KMS-11 (cell line): ENCODE data around the gene CLEC4E.

Experiments used
- H2AFZ ChIP-seq: fragments of 200-600 bp; sonication (generic); 2 replicates; pipeline ENCODE4 v1.6.1; 2016; ENCODE audit warnings: antibody characterized with exemption, mixed run types, low read depth
- H3K27ac ChIP-seq: fragments of 200-600 bp; sonication (generic); 2 replicates; pipeline ENCODE4 v1.6.1; 2016; ENCODE audit warnings: mild to moderate bottlenecking, mixed run types
- H3K27me3 ChIP-seq: fragments of 200-600 bp; sonication (generic); 2 replicates; pipeline ENCODE4 v1.6.1; 2017; ENCODE audit warnings: mild to moderate bottlenecking, low read depth, mixed run types, moderate library complexity; ENCODE audit not compliant: insufficient read depth
- H3K36me3 ChIP-seq: fragments of 200-600 bp; sonication (generic); 2 replicates; pipeline ENCODE4 v1.6.1; 2017; ENCODE audit warnings: mild to moderate bottlenecking, mixed run types; ENCODE audit not compliant: insufficient read depth
- H3K4me1 ChIP-seq: fragments of 200-600 bp; sonication (generic); 2 replicates; pipeline ENCODE4 v1.6.1; 2016; ENCODE audit warnings: mild to moderate bottlenecking, low read depth, mixed run types; ENCODE audit not compliant: poor library complexity, severe bottlenecking
- H3K4me2 ChIP-seq: fragments of 200-600 bp; sonication (generic); 2 replicates; pipeline ENCODE4 v1.7.0; 2016; ENCODE audit warnings: mild to moderate bottlenecking, mixed run types
- H3K4me3 ChIP-seq: fragments of 200-600 bp; sonication (generic); IDR thresholded peaks from 2 replicates; pipeline ENCODE4 v1.6.1; 2017; ENCODE audit warnings: low read depth, low read length, mixed read lengths; ENCODE audit not compliant: insufficient read depth
- H3K79me2 ChIP-seq: fragments of 200-600 bp; sonication (generic); 2 replicates; pipeline ENCODE4 v1.6.1; 2016; ENCODE audit warnings: low read depth, mixed run types; ENCODE audit not compliant: insufficient read depth
- H3K9ac ChIP-seq: fragments of 200-600 bp; sonication (generic); 2 replicates; pipeline ENCODE4 v1.6.1; 2016; ENCODE audit warnings: mild to moderate bottlenecking, mixed run types
- H4K20me1 ChIP-seq: fragments of 200-600 bp; sonication (generic); 2 replicates; pipeline ENCODE4 v1.6.1; 2016; ENCODE audit warnings: mild to moderate bottlenecking, mixed run types; ENCODE audit not compliant: insufficient read depth
- TF ChIP-seq, protein P1 (sequence below): fragments of 200-600 bp; sonication (generic); conservative IDR thresholded peaks from 2 replicates; pipeline ENCODE4 v1.6.1; 2017; ENCODE audit warnings: low read depth, mild to moderate bottlenecking, antibody characterized with exemption, low read length, moderate library complexity, mixed read lengths

The CLEC4E gene

DNA sequence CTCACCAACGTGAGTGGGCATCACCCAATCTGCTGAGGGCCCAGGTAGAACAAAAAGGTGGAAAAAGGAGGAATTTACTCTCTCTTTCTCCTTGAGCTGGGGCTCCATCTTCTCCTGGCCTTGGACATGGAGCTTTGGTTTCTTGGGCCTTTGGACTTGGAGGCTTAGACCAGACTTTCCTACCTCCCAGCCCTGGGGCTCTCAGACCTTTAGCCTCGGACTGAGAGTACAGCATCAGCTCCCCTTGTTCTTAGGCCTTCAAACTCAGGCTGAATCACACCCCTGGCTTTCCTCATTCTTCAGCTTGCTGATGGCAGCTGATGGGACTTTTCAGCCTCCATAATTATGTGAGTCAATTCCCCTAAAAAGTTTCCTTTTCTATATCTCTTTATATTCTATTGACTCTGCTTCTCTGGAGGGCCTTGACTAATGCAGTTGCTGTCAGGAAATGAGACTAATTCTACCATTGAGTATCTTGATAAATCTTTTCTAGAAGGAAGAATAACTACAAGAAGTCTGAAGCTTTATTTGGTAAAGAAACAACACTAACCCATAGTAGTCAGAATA lies 15.9 kb upstream of the CLEC4E start:
- no peaks in the 10 kb centered on the region for H4K20me1 ChIP-seq
- peaks cover 4% of the 10 kb centered on the region for H3K4me1 ChIP-seq
- no peaks in the 10 kb centered on the region for H3K79me2 ChIP-seq
- H3K4me2 ChIP-seq = no peak overlapping the region
- no peak overlapping the region for H2AFZ ChIP-seq
- no peak overlapping the region for H3K27ac ChIP-seq
- no peaks in the 10 kb centered on the region for H3K27me3 ChIP-seq
- no peak overlapping the region for H3K9ac ChIP-seq
- H3K36me3 ChIP-seq = no peaks in the 10 kb centered on the region
- no peak overlapping the region for H3K4me3 ChIP-seq
- TF ChIP-seq, protein P1, sequence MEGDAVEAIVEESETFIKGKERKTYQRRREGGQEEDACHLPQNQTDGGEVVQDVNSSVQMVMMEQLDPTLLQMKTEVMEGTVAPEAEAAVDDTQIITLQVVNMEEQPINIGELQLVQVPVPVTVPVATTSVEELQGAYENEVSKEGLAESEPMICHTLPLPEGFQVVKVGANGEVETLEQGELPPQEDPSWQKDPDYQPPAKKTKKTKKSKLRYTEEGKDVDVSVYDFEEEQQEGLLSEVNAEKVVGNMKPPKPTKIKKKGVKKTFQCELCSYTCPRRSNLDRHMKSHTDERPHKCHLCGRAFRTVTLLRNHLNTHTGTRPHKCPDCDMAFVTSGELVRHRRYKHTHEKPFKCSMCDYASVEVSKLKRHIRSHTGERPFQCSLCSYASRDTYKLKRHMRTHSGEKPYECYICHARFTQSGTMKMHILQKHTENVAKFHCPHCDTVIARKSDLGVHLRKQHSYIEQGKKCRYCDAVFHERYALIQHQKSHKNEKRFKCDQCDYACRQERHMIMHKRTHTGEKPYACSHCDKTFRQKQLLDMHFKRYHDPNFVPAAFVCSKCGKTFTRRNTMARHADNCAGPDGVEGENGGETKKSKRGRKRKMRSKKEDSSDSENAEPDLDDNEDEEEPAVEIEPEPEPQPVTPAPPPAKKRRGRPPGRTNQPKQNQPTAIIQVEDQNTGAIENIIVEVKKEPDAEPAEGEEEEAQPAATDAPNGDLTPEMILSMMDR = no peak

DNA sequence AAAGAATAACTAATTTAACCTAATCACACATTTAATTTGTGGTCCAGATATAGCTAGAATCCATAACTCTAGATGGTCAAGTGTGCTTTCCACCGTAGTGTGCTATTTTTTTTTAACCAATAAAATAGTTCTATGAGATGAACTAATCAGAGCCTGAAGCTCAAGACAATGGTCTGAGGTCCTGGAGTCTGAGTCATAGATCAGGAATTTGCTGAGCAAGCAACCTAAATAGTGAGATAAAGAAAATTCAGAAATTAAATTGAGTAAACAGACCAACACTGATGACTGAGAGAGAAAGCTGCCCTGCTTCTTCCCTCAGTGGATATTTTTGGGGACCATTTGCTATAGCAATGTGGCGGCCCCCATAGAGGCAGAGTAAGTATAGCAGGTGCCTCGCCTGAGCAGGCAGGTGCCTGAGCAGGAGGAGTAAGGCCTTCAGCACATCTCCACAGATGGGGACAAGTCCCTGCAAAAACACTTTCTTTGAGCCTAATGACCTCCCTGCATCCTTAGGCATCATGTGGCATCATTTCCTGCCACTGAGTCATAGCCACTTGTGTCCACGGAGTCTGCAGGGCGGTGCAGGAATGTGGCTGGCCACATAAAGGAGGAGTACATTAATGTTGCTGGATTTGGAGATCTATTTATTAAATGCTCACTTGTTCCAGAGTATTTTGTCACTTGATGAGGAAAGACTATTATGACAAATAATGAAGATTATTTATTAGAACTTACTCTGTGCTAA lies 13.9 kb upstream of the CLEC4E start:
- Histone ChIP-seq H4K20me1 (no peaks in the 10 kb centered on the region), H3K27me3 (no peaks in the 10 kb centered on the region), H3K79me2 (no peaks in the 10 kb centered on the region), H3K4me3 (no peak overlapping the region), H3K4me1 (peaks cover 4% of the 10 kb centered on the region), H3K9ac (no peak overlapping the region), H3K36me3 (no peaks in the 10 kb centered on the region), H3K27ac (no peak overlapping the region), H3K4me2 (no peak overlapping the region), H2AFZ (no peak overlapping the region)
- TF ChIP-seq, protein P1 = no peak

DNA sequence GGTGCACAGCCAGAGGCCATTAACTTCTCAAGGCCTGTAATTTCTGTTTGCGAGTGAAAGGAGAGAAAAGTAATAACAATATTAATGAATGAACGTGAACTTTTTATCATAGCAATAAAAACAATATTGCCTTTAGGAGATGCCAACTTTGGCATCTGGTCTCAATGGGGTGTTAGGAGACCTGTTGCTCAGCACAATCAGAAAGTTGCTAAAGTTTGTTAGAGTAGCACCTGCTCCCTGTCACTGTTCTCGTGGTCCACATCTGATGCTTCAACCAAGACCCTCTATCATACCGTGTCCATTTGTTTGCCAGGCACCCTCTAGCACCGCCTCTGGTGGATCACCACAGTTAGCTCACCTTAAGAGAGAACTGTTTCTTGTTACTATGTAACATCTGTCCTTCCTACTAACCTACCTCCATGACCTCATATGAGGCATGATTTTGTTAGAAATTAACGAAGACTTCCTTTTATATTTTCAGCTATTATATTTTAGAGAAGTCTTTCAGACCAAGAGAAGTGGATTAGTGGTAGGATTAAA lies 12.5 kb upstream of the CLEC4E start:
- Histone ChIP-seq H3K27me3 (no peaks in the 10 kb centered on the region), H3K9ac (no peak overlapping the region), H3K27ac (no peak overlapping the region), H3K4me3 (no peak overlapping the region), H3K36me3 (no peaks in the 10 kb centered on the region), H3K4me1 (peaks cover 4% of the 10 kb centered on the region), H3K4me2 (no peak overlapping the region), H4K20me1 (no peaks in the 10 kb centered on the region), H3K79me2 (no peaks in the 10 kb centered on the region), H2AFZ (no peak overlapping the region)
- TF ChIP-seq, protein P1 = no peak

DNA sequence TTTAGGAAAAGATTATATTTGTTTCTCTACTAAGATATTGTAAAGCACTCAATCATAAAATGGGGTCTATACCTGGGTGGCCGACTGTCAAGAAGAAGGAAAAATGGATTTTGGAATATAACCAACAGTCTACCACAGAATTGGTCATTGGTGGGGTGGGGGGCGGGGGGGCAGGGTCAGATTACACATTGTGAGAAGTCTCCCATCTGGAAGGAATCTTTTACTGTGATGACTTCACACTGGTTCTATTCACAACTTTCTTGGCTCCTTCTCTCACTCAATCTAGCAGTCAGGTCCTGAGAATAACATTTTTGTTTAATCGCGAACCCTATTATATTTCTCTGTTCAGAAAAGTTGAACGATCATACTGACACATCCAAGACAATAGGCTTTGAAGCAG lies 8.7 kb upstream of the CLEC4E start:
- Histone ChIP-seq H3K79me2 (no peaks in the 10 kb centered on the region), H3K4me2 (no peak overlapping the region), H3K27me3 (no peaks in the 10 kb centered on the region), H2AFZ (no peak overlapping the region), H3K4me3 (no peak overlapping the region), H4K20me1 (no peaks in the 10 kb centered on the region), H3K36me3 (no peaks in the 10 kb centered on the region), H3K9ac (no peak overlapping the region), H3K4me1 (peaks cover 4% of the 10 kb centered on the region), H3K27ac (no peak overlapping the region)
- TF ChIP-seq, protein P1 = no peak
